GM19239 (cell line): Measurements from ENCODE around the gene ZNF667.

Experiments
- DNase-seq: peaks from one replicate; pipeline ENCODE4 v3.0.0; 2011; ENCODE audit warnings: low spot score; ENCODE audit not compliant: insufficient read length
- FAIRE-seq: peaks from 2 replicates; lab custom pipeline; 2011; peaks lifted over from hg19 to GRCh38; lab: Jason Lieb, UNC

The ZNF667 gene

GRCh38 chr19:56476651-56477428, at the start of gene ZNF667:
TSS of gene ZNF667 (minus strand) at chr19:56477345. CDS start at chr19:56462370, 14,975 bp downstream.
- DNase-seq (no peak), FAIRE-seq (no peak)

DNA sequence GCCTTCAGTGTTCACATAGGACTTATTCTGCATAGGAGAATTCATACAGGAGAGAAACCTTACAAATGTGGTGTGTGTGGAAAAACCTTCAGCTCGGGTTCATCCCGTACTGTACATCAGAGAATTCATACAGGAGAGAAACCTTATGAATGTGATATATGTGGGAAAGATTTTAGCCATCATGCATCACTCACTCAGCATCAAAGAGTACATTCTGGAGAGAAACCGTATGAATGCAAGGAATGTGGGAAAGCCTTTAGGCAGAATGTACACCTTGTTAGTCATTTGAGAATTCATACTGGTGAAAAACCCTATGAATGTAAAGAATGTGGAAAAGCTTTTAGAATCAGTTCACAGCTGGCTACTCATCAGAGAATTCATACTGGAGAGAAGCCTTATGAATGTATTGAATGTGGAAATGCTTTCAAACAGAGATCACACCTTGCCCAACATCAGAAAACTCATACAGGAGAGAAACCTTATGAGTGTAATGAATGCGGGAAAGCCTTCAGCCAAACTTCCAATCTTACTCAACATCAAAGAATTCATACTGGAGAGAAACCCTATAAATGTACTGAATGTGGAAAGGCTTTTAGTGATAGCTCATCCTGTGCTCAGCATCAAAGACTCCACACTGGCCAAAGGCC, 48.2 kb upstream of the ZNF667 start:
- FAIRE-seq (no peak), DNase-seq (no peak)

DNA sequence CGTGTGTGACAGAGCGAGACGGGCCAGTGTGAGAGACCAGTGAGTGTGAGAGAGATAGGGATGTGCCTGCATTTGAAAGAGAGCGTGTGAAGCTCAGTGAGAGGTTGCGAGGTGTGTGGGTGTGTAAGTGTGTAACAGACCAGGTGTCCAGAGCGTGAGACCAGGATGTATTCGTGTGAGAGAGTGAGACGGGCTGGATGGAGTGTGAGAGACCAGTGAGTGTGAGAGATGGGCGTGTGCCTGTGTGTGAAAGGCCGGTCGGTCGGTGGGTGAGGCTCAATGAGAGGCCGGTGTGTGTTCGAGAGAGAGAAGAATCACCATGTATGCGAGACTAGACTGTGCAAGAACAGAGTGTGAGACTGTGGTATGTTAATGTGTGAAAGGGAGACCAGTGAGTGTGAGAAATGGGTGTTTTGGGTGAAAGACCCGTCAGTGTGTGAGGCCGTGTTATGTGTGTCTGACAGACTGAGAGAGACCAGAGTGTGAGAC, 31.2 kb upstream of the ZNF667 start:
- no peak for DNase-seq
- no peak for FAIRE-seq

DNA sequence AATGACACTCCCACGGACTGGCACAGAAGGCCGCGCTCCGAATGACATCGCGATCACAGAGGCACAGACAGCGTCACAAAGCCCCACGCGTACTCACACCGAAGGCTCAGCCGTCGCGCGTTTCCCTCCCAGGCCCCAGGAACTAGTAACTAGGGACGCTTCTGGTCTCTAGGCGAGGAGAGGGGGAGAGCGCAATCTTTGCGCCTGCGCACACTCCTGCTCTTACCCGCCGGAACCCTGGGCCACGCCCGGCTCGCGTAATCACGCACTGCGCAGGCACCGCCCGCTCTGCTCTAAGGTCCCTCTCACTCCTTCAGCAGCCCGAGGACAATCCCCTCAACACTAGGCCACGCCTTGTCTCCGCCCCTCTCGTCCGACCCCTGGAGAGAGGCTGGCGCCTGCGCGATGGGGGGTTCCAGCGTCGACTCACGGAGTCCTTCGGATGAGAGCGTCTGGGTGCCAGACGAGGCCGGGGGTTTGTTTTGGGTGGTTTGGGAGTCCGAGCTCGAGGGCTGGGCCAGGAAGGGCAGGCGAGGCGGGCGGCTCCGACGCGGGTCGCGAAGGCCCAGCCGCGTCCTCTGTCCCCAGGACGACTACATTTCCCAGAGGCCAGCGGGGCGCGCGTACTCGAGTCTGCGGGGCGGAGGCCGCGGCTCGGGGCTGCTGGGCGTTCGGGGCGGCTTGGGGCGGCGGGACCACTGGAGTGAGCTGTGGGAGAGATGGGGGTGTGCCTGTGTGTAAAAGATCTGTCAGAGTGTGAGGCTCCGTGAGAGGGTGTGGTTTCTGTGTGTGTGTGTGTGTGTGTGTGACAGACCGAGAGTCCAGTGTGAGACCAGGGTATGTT, 30.5 kb upstream of the ZNF667 start, which contains the start of gene ZNF471:
ZNF471 (plus strand) TSS at position 410 of the 844 bp plus-strand sequence. CDS start 3,717 bp downstream, outside the sequence.
- DNase-seq (no peak), FAIRE-seq (no peak)

GRCh38 chr19:56504581-56504980, 27.4 kb upstream of the ZNF667 start:
- FAIRE-seq = no peak
- no peak for DNase-seq

GRCh38 chr19:56491399-56491798, 14.3 kb upstream of the ZNF667 start:
- DNase-seq = no peak
- no peak for FAIRE-seq

- FAIRE-seq (no peak), DNase-seq (no peak)
Measured at GRCh38 chr19:56477429-56478338, 539 bp upstream of the ZNF667 start.

GRCh38 chr19:56476093-56476492, 1.1 kb downstream of the ZNF667 start:
- FAIRE-seq (no peak), DNase-seq (no peak)

GRCh38 chr19:56474308-56474707, 2.8 kb downstream of the ZNF667 start:
- FAIRE-seq = no peak

DNA sequence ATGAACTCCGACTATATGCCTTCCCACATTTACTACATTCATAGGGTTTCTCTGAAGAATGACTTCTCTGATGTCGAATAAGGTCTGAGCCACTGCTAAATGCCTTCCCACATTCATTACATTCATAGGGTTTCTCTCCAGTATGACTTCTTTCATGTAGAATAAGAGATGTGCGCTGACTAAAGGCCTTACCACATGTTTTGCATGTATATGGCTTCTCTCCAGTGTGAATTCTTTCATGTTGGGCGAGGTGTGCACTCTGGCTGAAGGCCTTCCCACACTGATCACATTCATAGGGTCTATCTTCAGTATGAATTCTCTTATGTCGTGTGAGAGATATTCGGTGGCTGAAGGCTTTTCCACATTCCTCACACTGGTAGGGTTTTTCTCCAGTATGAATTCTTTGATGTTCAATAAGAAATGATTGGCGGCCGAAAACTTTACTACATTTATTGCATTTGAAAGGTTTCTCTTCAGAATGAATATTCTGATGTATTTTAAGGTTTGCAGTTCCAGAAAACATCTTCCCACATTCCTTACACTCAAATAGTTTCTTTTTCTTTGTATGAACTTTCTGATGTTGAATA, 35.8 kb downstream of the ZNF667 start:
- no peak for FAIRE-seq
- DNase-seq = no peak

More at GRCh38 chr19:56474308-56474707, 2.8 kb downstream of the ZNF667 start:
- DNase-seq = no peak

DNA sequence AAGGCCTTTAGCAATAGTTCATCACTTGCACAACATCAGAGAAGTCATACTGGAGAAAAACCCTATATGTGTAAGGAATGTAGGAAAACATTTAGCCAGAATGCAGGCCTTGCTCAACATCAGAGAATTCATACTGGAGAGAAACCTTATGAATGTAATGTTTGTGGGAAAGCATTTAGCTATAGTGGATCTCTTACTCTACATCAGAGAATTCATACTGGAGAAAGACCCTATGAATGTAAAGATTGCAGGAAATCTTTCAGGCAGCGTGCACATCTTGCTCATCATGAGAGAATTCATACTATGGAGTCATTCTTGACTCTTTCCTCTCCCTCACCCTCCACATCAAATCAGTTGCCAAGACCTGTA, 53.2 kb downstream of the ZNF667 start:
- FAIRE-seq (no peak), DNase-seq (no peak)

- DNase-seq = no peak
- no peak for FAIRE-seq
Measured at GRCh38 chr19:56423276-56423984, 53.7 kb downstream of the ZNF667 start.

DNA sequence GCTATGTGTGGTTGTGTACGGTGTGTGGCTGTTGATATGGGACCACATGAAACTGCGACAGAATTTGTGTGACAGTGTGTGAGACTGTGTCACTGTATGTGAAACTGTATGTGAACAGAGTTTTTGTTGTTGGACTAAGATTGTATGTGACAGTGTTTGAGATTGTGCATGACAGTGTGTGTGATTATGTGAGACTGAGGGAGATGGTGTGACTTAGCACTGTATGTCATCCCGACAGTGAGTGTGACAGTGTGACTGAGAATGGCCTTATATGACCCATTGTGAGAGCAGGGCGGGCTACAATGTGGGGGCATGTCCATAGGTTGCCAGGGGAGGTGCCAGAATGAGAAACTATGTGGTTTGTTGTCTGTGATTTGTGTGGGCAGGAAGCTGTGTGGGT, 72.1 kb downstream of the ZNF667 start:
- no peak for FAIRE-seq
- no peak for DNase-seq

- no peak for FAIRE-seq
Measured at GRCh38 chr19:56404705-56405056, 72.5 kb downstream of the ZNF667 start.

DNA sequence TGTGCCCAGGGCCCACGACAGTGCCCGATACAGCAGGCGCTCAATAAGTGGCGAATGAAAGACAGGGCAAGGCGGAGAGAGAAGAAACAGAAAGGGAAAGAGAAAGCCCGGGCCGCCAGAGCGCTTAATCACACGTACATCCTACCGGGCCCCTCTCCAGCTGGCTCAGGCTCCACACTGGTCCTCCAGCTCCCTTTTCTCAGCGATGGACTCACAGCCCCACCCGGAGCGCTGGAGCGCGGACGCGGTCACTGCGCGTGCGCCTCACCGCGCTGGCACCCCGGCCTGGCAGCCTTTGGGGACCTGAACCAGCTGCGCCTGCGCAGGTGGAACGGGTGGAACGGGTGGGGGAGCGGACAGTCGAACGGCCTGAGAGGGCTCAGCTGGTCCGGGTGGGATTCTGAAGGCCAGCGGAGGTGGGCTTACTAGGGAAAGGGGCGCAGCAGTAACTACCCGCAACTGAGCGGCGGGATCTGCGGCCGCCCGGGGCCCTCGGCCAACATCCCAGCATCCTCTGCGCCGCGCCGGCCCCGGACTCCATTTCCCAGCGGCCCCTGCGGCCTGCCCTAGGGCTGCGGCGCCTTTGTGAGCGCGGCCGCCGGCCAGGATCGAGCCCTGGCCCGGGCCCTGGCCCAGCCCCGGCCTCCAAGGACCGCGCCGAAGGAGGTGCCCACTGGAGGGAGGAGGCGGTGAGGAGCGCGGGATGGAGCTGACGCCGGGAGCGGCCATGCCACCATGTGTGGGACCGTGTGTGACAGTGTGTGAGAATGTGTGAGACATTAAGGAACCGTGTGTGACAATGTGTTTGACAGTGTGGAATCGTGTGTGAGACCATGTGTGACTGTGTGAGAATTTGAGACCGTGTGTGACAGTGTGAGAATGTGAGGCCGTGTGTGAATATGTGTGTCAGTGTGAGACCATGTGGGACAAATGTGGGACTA, 73.1 kb downstream of the ZNF667 start, which contains the start of gene ZNF583:
ZNF583 (plus strand) TSS at position 569 of the 941 bp plus-strand sequence. CDS start 2,783 bp downstream, outside the sequence.
- FAIRE-seq = peak; percentile 48
- DNase-seq = peak; percentile 74

More at GRCh38 chr19:56404705-56405056, 72.5 kb downstream of the ZNF667 start:
- no peak for DNase-seq

GRCh38 chr19:56403261-56403660, 73.9 kb downstream of the ZNF667 start:
- FAIRE-seq = no peak
- DNase-seq = no peak

DNA sequence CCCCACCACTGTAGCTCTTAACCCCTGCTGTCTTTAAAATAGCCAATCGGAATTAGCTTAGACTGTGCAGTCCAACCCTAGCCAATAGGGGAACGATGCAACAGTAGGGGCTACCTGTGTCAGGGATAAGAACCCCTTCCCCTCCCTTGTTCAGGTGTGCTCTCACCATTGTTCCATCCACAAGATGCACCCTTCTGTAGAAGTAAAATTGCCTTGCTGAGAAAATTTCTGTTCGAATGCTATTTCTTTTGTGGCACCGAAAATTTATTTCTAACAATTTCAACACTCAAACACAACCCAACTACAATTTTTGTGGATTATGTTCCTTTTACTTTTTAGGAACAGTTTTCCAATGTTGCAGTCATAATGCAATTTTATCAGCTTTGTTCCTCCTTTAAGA, 76.7 kb downstream of the ZNF667 start:
- no peak for FAIRE-seq
- DNase-seq = no peak
